ENCODE data around the gene ENOX1. TPM values are rescaled to one million over a fixed set of nuclear protein-coding genes. Genes with fewer than 3 reads are reported as not detected.

The ENOX1 gene
- total RNA-seq, 6 experiments from 2014 or later: 0.50 to 3.2 (median 0.64) TPM

- Mint-ChIP-seq H3K4me3 (no peak overlapping the region), H3K36me3 (ENCODE audit: low read depth) (no peaks in the 10 kb centered on the region), H3K4me1 (ENCODE audit: low read depth) (peaks cover 11% of the 10 kb centered on the region), H3K27me3 (ENCODE audit: insufficient read depth) (peaks cover 12% of the 10 kb centered on the region), H3K9me3 (no peaks in the 10 kb centered on the region), H3K27ac (no peak overlapping the region)
- no peak for TF ChIP-seq CTCF (IDR thresholded peaks at IDR 0.05)
- no peak for DNase-seq
Measured at GRCh38 chr13:43193789-43194420, 592.9 kb downstream of the ENOX1 start.

GRCh38 chr13:43191546-43191945, 595.2 kb downstream of the ENOX1 start:
- DNase-seq: no peak
- Mint-ChIP-seq H3K4me3 (no peak overlapping the region), H3K4me1 (ENCODE audit: low read depth) (peaks cover 10% of the 10 kb centered on the region), H3K9me3 (no peaks in the 10 kb centered on the region), H3K36me3 (ENCODE audit: low read depth) (no peaks in the 10 kb centered on the region), H3K27me3 (ENCODE audit: insufficient read depth) (peaks cover 7% of the 10 kb centered on the region), H3K27ac (no peak overlapping the region)
- TF ChIP-seq CTCF (IDR thresholded peaks at IDR 0.05): no peak

GRCh38 chr13:43185226-43185625, 601.5 kb downstream of the ENOX1 start:
- H3K4me1 Mint-ChIP-seq (ENCODE audit: low read depth): no peaks in the 10 kb centered on the region
- H3K4me3 Mint-ChIP-seq: no peak overlapping the region
- peaks cover 4% of the 10 kb centered on the region; the same call in 1 of the 2 replicates for H3K9me3 Mint-ChIP-seq
- DNase-seq: no peak
- no peak overlapping the region for H3K27ac Mint-ChIP-seq
- no peak for TF ChIP-seq CTCF (IDR thresholded peaks at IDR 0.05)
- no peaks in the 10 kb centered on the region for H3K36me3 Mint-ChIP-seq (ENCODE audit: low read depth)
- peaks cover 5% of the 10 kb centered on the region for H3K27me3 Mint-ChIP-seq (ENCODE audit: insufficient read depth)

DNA sequence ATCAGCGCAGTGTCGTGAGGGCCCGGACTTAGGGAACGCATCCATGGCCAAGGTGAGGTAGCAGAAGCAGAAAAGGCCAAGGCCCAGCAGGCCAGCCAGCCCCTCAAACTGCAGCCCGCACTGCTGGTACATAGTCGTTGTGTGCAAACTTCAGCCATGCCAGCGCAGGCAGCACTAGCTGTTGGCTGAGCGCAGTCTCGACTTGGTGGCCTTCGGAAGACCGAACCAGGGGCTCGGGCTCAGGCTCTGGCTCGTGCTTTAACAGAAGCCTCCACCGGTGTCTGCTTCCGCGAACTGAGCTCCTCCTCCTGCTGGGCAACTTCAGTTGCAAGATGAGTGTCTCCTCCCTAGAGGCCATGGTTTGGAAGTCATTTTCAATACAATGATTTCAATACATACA, 605.9 kb downstream of the ENOX1 start:
- peaks cover 3% of the 10 kb centered on the region for H3K27me3 Mint-ChIP-seq (ENCODE audit: insufficient read depth)
- H3K36me3 Mint-ChIP-seq (ENCODE audit: low read depth): peaks cover 4% of the 10 kb centered on the region; the same call in 1 of the 2 replicates
- no peak overlapping the region for H3K27ac Mint-ChIP-seq

GRCh38 chr13:43180036-43180660, 606.6 kb downstream of the ENOX1 start:
- peaks cover 4% of the 10 kb centered on the region; the same call in 1 of the 2 replicates for H3K9me3 Mint-ChIP-seq
- no peak overlapping the region for H3K4me3 Mint-ChIP-seq
- H3K4me1 Mint-ChIP-seq (ENCODE audit: low read depth): no peaks in the 10 kb centered on the region
- H3K27ac Mint-ChIP-seq: no peak overlapping the region
- no peak for DNase-seq
- H3K27me3 Mint-ChIP-seq (ENCODE audit: insufficient read depth): peaks cover 3% of the 10 kb centered on the region
- H3K36me3 Mint-ChIP-seq (ENCODE audit: low read depth): peaks cover 4% of the 10 kb centered on the region; the same call in 1 of the 2 replicates
- no peak for TF ChIP-seq CTCF (IDR thresholded peaks at IDR 0.05)

More for the DNA sequence above, 605.9 kb downstream of the ENOX1 start:
- no peak overlapping the region for H3K4me3 Mint-ChIP-seq
- TF ChIP-seq CTCF (IDR thresholded peaks at IDR 0.05): no peak
- peaks cover 4% of the 10 kb centered on the region; the same call in 1 of the 2 replicates for H3K9me3 Mint-ChIP-seq
- DNase-seq: no peak
- H3K4me1 Mint-ChIP-seq (ENCODE audit: low read depth): no peaks in the 10 kb centered on the region
